Stimulated activated naive CD8-positive, alpha-beta T cell treated with anti-CD3 and anti-CD28 coated beads, Interleukin-15, amount 100 ng/mL, for 72 hours (primary cell): ENCODE results near the gene GLRX5.
A peak's percentile ranks its signal among the peaks of the same experiment; 100 is the strongest.

ENCODE experiments used
- ATAC-seq: fragments of 150-1000 bp; cut with Tn5 transposase; 2 replicates; pipeline ENCODE4 v1.10.0; 2021; ENCODE audit warnings: mild to moderate bottlenecking, moderate library complexity
- DNase-seq, 2 donors: peaks; one replicate each; pipeline ENCODE4 v3.0.0; 2021 to 2022
- H3K27ac Mint-ChIP-seq, 2 donors: one replicate each; pipeline ENCODE4 v1.8.0; 2022; ENCODE audit warnings: mild to moderate bottlenecking in 2 of 2, mixed read lengths in 2 of 2, moderate library complexity in 2 of 2
- H3K27me3 Mint-ChIP-seq: one replicate; pipeline ENCODE4 v1.8.0; 2022; ENCODE audit warnings: mixed read lengths
- H3K4me1 Mint-ChIP-seq: one replicate; pipeline ENCODE4 v1.8.0; 2022; ENCODE audit warnings: mild to moderate bottlenecking, mixed read lengths
- H3K4me3 Mint-ChIP-seq, 2 donors: one replicate each; pipeline ENCODE4 v1.8.0; 2022; ENCODE audit warnings: mild to moderate bottlenecking in 2 of 2, mixed read lengths in 2 of 2, moderate library complexity in 1 of 2
- H3K9me3 Mint-ChIP-seq, 2 donors: one replicate each; pipeline ENCODE4 v1.8.0; 2022; ENCODE audit warnings: mixed read lengths in 2 of 2

The GLRX5 gene

GRCh38 chr14:95495538-95496025 is 39.3 kb upstream of the GLRX5 start:
- no peaks in the 10 kb centered on the region for H3K9me3 Mint-ChIP-seq
- peak overlapping the region in 1 of 2 donors; percentile 16 for H3K4me3 Mint-ChIP-seq
- ATAC-seq (peak; percentile 76), DNase-seq (no peak)
- peak overlapping the region in 1 of 2 donors; percentile 2 for H3K27ac Mint-ChIP-seq
- H3K4me1 Mint-ChIP-seq, result peaks cover 76% of the 10 kb centered on the region
- H3K27me3 Mint-ChIP-seq, result no peaks in the 10 kb centered on the region

GRCh38 chr14:95496111-95496681 is 38.7 kb upstream of the GLRX5 start:
- peak; percentile 80 for ATAC-seq
- peak overlapping the region; percentile 27 to 74 for H3K27ac Mint-ChIP-seq
- peak overlapping the region in 1 of 2 donors; percentile 26 for H3K4me3 Mint-ChIP-seq
- H3K9me3 Mint-ChIP-seq, result no peaks in the 10 kb centered on the region
- no peak for DNase-seq
- no peaks in the 10 kb centered on the region for H3K27me3 Mint-ChIP-seq
- peaks cover 79% of the 10 kb centered on the region for H3K4me1 Mint-ChIP-seq

GRCh38 chr14:95496690-95497259 is 38.1 kb upstream of the GLRX5 start:
- ATAC-seq, result no peak
- Mint-ChIP-seq H3K4me3 (peak overlapping the region; percentile 26 to 40), H3K27me3 (no peaks in the 10 kb centered on the region), H3K9me3 (no peaks in the 10 kb centered on the region), H3K4me1 (peaks cover 80% of the 10 kb centered on the region), H3K27ac (peak overlapping the region; percentile 27 to 74)
- DNase-seq, result no peak

GRCh38 chr14:95497561-95498011 is 37.3 kb upstream of the GLRX5 start:
- no peak overlapping the region for H3K27ac Mint-ChIP-seq
- DNase-seq (no peak), ATAC-seq (no peak)
- no peaks in the 10 kb centered on the region for H3K9me3 Mint-ChIP-seq
- H3K4me1 Mint-ChIP-seq, result peaks cover 82% of the 10 kb centered on the region
- no peaks in the 10 kb centered on the region for H3K27me3 Mint-ChIP-seq
- H3K4me3 Mint-ChIP-seq, result no peak overlapping the region

- no peak overlapping the region for H3K4me3 Mint-ChIP-seq
- no peak for DNase-seq
- peaks cover 86% of the 10 kb centered on the region for H3K4me1 Mint-ChIP-seq
- ATAC-seq, result no peak
- no peaks in the 10 kb centered on the region for H3K9me3 Mint-ChIP-seq
- no peaks in the 10 kb centered on the region for H3K27me3 Mint-ChIP-seq
- peak overlapping the region in 1 of 2 donors; percentile 89 for H3K27ac Mint-ChIP-seq
Measured at GRCh38 chr14:95498622-95499353, 36.1 kb upstream of the GLRX5 start.

- H3K27ac Mint-ChIP-seq, result peak overlapping the region in 1 of 2 donors; percentile 89
- no peak for ATAC-seq
- no peak for DNase-seq
- no peaks in the 10 kb centered on the region for H3K9me3 Mint-ChIP-seq
- peak overlapping the region in 1 of 2 donors; percentile 4 for H3K4me3 Mint-ChIP-seq
- peaks cover 86% of the 10 kb centered on the region for H3K4me1 Mint-ChIP-seq
- H3K27me3 Mint-ChIP-seq, result no peaks in the 10 kb centered on the region
Measured at GRCh38 chr14:95499354-95499750, 35.5 kb upstream of the GLRX5 start.

- Mint-ChIP-seq H3K4me1 (peaks cover 86% of the 10 kb centered on the region), H3K4me3 (peak overlapping the region in 1 of 2 donors; percentile 4), H3K9me3 (no peaks in the 10 kb centered on the region), H3K27me3 (no peaks in the 10 kb centered on the region), H3K27ac (peak overlapping the region in 1 of 2 donors; percentile 76)
- ATAC-seq (no peak), DNase-seq (no peak)
Measured at GRCh38 chr14:95500201-95500681, 34.6 kb upstream of the GLRX5 start.

GRCh38 chr14:95500772-95501401 is 34.0 kb upstream of the GLRX5 start:
- no peak overlapping the region for H3K4me3 Mint-ChIP-seq
- DNase-seq (no peak), ATAC-seq (no peak)
- peak overlapping the region in 1 of 2 donors; percentile 78 for H3K27ac Mint-ChIP-seq
- no peaks in the 10 kb centered on the region for H3K9me3 Mint-ChIP-seq
- H3K27me3 Mint-ChIP-seq, result no peaks in the 10 kb centered on the region
- H3K4me1 Mint-ChIP-seq, result peaks cover 86% of the 10 kb centered on the region

GRCh38 chr14:95502381-95502950 is 32.4 kb upstream of the GLRX5 start:
- DNase-seq, result no peak
- no peaks in the 10 kb centered on the region for H3K9me3 Mint-ChIP-seq
- ATAC-seq, result no peak
- H3K4me1 Mint-ChIP-seq, result peaks cover 86% of the 10 kb centered on the region
- no peaks in the 10 kb centered on the region for H3K27me3 Mint-ChIP-seq
- H3K4me3 Mint-ChIP-seq, result no peak overlapping the region
- peak overlapping the region in 1 of 2 donors; percentile 97 for H3K27ac Mint-ChIP-seq

GRCh38 chr14:95503365-95504134 is 31.3 kb upstream of the GLRX5 start:
- no peak for DNase-seq
- Mint-ChIP-seq H3K27me3 (no peaks in the 10 kb centered on the region), H3K27ac (no peak overlapping the region), H3K4me1 (peaks cover 90% of the 10 kb centered on the region), H3K9me3 (no peaks in the 10 kb centered on the region), H3K4me3 (no peak overlapping the region)
- ATAC-seq, result no peak

GRCh38 chr14:95504135-95505029 is 30.5 kb upstream of the GLRX5 start:
- Mint-ChIP-seq H3K4me3 (peak overlapping the region; percentile 83 to 85), H3K27ac (peak overlapping the region; percentile 80 to 96), H3K9me3 (no peaks in the 10 kb centered on the region), H3K4me1 (peaks cover 90% of the 10 kb centered on the region), H3K27me3 (no peaks in the 10 kb centered on the region)
- DNase-seq (peak in 1 of 2 donors; percentile 64), ATAC-seq (peak; percentile 95)

- ATAC-seq (no peak), DNase-seq (no peak)
- Mint-ChIP-seq H3K27ac (peak overlapping the region in 1 of 2 donors; percentile 96), H3K9me3 (no peaks in the 10 kb centered on the region), H3K4me1 (peaks cover 90% of the 10 kb centered on the region), H3K27me3 (no peaks in the 10 kb centered on the region), H3K4me3 (peak overlapping the region; percentile 83 to 85)
Measured at GRCh38 chr14:95505030-95505589, 29.7 kb upstream of the GLRX5 start.

- Mint-ChIP-seq H3K9me3 (no peaks in the 10 kb centered on the region), H3K27ac (no peak overlapping the region), H3K4me1 (peaks cover 89% of the 10 kb centered on the region), H3K4me3 (peak overlapping the region; percentile 8 to 22), H3K27me3 (no peaks in the 10 kb centered on the region)
- ATAC-seq (no peak), DNase-seq (no peak)
Measured at GRCh38 chr14:95507174-95507573, 27.7 kb upstream of the GLRX5 start.
